ENCODE data around the gene MPL.

MPL gene

DNA sequence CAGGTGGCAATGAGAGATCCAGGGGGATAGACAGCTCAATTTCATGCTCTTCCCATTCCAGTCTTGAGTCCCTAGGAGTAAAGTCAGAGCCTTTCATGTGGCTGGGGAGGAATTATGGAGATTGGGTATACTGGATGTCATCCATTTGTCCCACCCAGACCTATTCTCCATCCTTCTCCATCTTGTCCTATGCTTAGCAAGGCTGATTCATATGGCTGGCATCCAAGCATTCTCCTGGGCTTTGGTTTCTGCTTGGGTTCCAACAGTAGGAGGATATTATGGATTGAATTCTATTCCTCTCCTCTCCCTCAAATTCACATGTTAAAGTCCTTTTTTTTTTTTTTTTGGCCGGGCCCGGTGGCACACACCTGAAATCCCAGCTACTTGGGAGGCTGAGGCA is 17.3 kb downstream of the MPL start:
- Histone ChIP-seq H3K27ac (no peak overlapping the region; the same call in 1 of the 2 replicates), H3K36me3 (peaks cover 11% of the 10 kb centered on the region), H3K27me3 (ENCODE audit: insufficient read depth, low read depth, severe bottlenecking) (no peaks in the 10 kb centered on the region), H3K4me3 (ENCODE audit: low read depth, low read length) (no peak overlapping the region), H3K9me3 (ENCODE audit: severe bottlenecking) (no peaks in the 10 kb centered on the region)
- DNase-seq = no peak
- TF ChIP-seq, protein P1, sequence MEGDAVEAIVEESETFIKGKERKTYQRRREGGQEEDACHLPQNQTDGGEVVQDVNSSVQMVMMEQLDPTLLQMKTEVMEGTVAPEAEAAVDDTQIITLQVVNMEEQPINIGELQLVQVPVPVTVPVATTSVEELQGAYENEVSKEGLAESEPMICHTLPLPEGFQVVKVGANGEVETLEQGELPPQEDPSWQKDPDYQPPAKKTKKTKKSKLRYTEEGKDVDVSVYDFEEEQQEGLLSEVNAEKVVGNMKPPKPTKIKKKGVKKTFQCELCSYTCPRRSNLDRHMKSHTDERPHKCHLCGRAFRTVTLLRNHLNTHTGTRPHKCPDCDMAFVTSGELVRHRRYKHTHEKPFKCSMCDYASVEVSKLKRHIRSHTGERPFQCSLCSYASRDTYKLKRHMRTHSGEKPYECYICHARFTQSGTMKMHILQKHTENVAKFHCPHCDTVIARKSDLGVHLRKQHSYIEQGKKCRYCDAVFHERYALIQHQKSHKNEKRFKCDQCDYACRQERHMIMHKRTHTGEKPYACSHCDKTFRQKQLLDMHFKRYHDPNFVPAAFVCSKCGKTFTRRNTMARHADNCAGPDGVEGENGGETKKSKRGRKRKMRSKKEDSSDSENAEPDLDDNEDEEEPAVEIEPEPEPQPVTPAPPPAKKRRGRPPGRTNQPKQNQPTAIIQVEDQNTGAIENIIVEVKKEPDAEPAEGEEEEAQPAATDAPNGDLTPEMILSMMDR (IDR thresholded peaks at IDR 0.05; ENCODE audit: low read depth, low read length) = no peak

DNA sequence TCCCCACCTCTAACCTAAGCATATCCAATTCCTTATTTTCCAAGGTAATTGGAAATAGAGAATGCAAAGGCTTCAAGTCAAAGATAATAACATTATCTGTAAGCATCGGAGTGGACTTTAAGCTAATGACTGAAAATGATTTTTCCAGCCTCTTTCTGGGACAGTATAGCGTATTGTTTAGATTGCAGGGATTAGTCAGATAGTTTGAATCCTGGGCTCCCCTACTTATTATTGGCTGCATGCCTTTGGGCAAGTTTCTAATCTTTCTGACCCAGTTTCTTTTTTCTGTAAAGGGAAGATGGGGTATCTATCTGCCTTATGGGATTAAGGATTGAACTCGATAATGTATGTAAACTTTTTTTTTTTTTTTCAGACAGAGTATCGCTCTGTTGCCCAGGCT is 19.6 kb downstream of the MPL start:
- TF ChIP-seq, protein P1 (IDR thresholded peaks at IDR 0.05; ENCODE audit: low read depth, low read length) = no peak
- no peak for DNase-seq
- H3K27ac ChIP-seq = no peak overlapping the region

DNA sequence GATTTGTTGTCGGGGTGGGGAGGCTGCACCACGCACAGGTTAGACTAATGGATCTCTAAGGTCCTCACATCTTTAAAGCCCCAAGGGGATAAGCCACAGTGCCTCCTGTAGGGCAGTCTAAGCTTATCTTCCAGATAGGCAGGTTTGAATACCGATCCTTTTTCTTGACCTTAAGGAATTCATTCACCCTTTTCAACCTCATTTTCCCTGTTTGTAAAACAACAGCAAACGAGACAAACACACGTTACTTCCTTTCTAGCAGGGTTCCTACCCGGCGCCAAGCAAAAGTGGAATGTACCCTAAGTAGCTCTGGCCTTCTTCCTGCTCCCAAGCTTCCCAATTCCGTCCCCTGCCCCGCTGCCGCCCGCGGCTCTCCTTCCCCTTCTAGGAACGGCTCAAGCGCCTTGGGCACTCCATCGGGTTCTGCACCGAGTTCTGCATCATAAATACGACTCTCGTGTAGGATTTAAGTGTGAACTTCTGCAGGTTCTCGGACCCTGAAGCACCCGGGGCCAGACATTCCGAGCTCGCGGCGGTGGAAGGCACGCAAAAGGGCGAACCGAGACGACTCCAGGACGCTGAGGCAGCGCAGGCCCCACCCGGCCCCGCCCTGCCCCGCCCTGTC is 20.6 kb downstream of the MPL start:
- Histone ChIP-seq H3K4me3 (ENCODE audit: low read depth, low read length) (peak overlapping the region; percentile 78), H3K27me3 (ENCODE audit: insufficient read depth, low read depth, severe bottlenecking) (no peaks in the 10 kb centered on the region), H3K36me3 (peaks cover 43% of the 10 kb centered on the region), H3K9me3 (ENCODE audit: severe bottlenecking) (no peaks in the 10 kb centered on the region), H3K27ac (peak overlapping the region; percentile 89)
- DNase-seq = peak; percentile 70
- TF ChIP-seq, protein P1 (IDR thresholded peaks at IDR 0.05; ENCODE audit: low read depth, low read length) = peak; percentile 68

More for the DNA sequence above, 19.6 kb downstream of the MPL start:
- Histone ChIP-seq H3K9me3 (ENCODE audit: severe bottlenecking) (no peaks in the 10 kb centered on the region), H3K27me3 (ENCODE audit: insufficient read depth, low read depth, severe bottlenecking) (no peaks in the 10 kb centered on the region), H3K36me3 (peaks cover 34% of the 10 kb centered on the region), H3K4me3 (ENCODE audit: low read depth, low read length) (no peak overlapping the region)

DNA sequence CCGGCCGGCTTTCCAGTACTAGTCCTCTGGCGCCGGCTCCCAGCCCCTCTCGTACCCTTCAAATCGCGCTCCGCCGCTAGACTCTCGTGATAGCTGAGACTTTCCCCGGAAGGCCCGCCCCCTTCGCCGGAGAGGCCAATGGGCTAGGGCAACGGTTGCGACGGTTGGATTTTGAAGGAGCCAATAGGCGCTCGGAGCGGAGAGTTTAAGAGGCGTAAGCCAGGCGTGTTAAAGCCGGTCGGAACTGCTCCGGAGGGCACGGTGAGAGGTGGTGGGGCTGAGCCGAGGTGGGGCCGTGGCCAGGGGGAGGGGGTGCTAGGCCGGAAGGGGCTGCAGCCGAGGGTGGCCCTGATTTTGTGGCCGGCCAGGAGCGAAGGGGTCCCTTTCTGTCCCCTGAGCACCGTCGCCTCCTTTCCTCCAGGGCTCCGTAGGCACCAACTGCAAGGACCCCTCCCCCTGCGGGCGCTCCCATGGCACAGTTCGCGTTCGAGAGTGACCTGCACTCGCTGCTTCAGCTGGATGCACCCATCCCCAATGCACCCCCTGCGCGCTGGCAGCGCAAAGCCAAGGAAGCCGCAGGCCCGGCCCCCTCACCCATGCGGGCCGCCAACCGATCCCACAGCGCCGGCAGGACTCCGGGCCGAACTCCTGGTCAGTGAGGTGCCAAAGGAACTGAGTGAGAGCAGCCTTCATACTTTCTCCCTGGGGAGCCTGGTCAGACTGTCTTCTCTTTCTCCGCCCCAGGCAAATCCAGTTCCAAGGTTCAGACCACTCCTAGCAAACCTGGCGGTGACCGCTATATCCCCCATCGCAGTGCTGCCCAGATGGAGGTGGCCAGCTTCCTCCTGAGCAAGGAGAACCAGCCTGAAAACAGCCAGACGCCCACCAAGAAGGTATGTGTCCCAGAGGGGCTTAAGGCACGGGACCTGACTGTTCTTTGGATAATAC is 21.4 kb downstream of the MPL start, which contains the start of gene CDC20:
CDC20 (plus strand) TSS at position 236 of the 948 bp plus-strand sequence; CDS start at position 471, 235 bp downstream.
- Histone ChIP-seq H3K36me3 (peaks cover 51% of the 10 kb centered on the region), H3K9me3 (ENCODE audit: severe bottlenecking) (no peaks in the 10 kb centered on the region), H3K27ac (peak within 1 kb of the TSS; percentile 89), H3K4me3 (ENCODE audit: low read depth, low read length) (peak within 1 kb of the TSS; percentile 78), H3K27me3 (ENCODE audit: insufficient read depth, low read depth, severe bottlenecking) (no peaks in the 10 kb centered on the region)
- TF ChIP-seq, protein P1 (IDR thresholded peaks at IDR 0.05; ENCODE audit: low read depth, low read length) = no peak
- DNase-seq = peak; percentile 99

DNA sequence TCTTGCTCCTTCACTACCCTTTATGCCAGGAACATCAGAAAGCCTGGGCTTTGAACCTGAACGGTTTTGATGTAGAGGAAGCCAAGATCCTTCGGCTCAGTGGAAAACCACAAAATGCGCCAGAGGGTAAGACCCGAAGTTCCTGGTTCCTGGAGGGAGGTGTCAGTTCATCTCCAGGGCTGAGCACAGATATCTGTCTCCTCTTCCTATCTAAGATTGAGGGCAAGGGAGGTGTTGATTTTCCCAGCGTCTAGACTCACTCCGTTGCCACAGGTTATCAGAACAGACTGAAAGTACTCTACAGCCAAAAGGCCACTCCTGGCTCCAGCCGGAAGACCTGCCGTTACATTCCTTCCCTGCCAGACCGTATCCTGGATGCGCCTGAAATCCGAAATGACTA is 22.1 kb downstream of the MPL start:
- Histone ChIP-seq H3K9me3 (ENCODE audit: severe bottlenecking) (no peaks in the 10 kb centered on the region), H3K27me3 (ENCODE audit: insufficient read depth, low read depth, severe bottlenecking) (no peaks in the 10 kb centered on the region), H3K4me3 (ENCODE audit: low read depth, low read length) (peak overlapping the region; percentile 68), H3K27ac (peak overlapping the region; percentile 89), H3K36me3 (peaks cover 57% of the 10 kb centered on the region)
- DNase-seq = no peak
- TF ChIP-seq, protein P1 (IDR thresholded peaks at IDR 0.05; ENCODE audit: low read depth, low read length) = no peak

Measured in WERI-Rb-1 (cell line).